ENCODE data around the gene KCTD3.

GRCh38 chr1:215569986-215570824 lies 3.1 kb downstream of the KCTD3 start:
- TF ChIP-seq CTCF (IDR thresholded peaks at IDR 0.05) = no peak
- no peak for TF ChIP-seq POLR2A (IDR thresholded peaks at IDR 0.05)
